ENCODE measurements around the gene OTUB2.

Gene OTUB2

DNA sequence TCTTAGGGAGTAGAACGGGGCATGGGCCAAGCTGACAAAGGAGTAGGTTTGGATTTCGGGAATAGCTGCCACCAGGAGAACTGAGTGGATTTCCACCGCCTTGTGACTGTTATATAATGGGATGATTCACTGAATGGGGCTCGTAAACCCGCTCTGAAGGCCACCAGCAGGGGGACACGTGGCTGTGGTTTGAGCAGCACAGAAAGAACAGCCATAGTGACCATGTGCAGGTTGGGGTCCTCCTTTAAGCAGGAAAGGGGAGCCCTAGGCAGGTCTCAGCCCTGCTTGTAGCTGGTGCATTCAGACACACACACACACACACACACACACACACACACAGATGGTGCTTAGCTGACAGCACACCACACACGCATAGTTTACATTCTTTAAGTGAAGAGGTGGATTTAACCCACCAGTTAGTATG is 41.1 kb upstream of the OTUB2 start:
- Histone ChIP-seq H3F3A (ENCODE audit: control insufficient read depth, insufficient read depth) (no peaks in the 10 kb centered on the region), H4K20me1 (ENCODE audit: control insufficient read depth, insufficient read depth, low read depth, low read length) (no peaks in the 10 kb centered on the region), H3K4me3 (ENCODE audit: low read length) (no peak overlapping the region), H3K27me3 (ENCODE audit: control insufficient read depth, low read length) (no peaks in the 10 kb centered on the region), H3K9me3 (ENCODE audit: control insufficient read depth, insufficient read depth, low read length) (no peaks in the 10 kb centered on the region), H3K4me1 (ENCODE audit: control insufficient read depth, low read length) (peaks cover 12% of the 10 kb centered on the region), H3K36me3 (ENCODE audit: control insufficient read depth, low read length) (no peaks in the 10 kb centered on the region), H3K27ac (ENCODE audit: low read depth, low read length) (no peak overlapping the region), H3K79me2 (ENCODE audit: control insufficient read depth, low read length) (no peaks in the 10 kb centered on the region), H3K4me2 (ENCODE audit: low read length) (no peak overlapping the region), H3K9me2 (replicated peaks; ENCODE audit: control insufficient read depth, low read length) (no peaks in the 10 kb centered on the region)
- no peak for TF ChIP-seq EZH2phosphoT487 (IDR thresholded peaks at IDR 0.05; ENCODE audit: borderline replicate concordance, low read length)
- TF ChIP-seq, protein P1, sequence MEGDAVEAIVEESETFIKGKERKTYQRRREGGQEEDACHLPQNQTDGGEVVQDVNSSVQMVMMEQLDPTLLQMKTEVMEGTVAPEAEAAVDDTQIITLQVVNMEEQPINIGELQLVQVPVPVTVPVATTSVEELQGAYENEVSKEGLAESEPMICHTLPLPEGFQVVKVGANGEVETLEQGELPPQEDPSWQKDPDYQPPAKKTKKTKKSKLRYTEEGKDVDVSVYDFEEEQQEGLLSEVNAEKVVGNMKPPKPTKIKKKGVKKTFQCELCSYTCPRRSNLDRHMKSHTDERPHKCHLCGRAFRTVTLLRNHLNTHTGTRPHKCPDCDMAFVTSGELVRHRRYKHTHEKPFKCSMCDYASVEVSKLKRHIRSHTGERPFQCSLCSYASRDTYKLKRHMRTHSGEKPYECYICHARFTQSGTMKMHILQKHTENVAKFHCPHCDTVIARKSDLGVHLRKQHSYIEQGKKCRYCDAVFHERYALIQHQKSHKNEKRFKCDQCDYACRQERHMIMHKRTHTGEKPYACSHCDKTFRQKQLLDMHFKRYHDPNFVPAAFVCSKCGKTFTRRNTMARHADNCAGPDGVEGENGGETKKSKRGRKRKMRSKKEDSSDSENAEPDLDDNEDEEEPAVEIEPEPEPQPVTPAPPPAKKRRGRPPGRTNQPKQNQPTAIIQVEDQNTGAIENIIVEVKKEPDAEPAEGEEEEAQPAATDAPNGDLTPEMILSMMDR (IDR thresholded peaks at IDR 0.05; ENCODE audit: low read depth, low read length, poor library complexity, severe bottlenecking), result peak; percentile 45

DNA sequence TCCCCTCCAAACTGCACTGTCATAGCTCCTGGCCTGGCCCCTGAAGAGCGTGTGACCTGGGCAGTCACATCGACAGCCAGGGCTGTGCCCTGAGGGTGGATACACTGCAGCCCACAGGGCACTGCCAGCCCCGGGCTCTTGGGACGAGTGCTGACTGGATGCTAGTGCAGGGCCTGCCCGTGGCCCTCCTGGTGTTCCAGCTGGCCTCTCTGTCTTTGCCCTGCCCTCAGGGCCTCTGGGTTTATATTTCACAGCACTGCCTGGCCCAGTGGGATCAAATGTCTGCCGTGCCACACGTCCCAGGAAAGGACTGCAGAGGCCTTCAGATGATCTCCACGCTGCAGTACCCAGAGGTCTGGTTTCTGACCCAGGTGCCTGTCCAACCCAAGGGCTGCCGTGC is 39.2 kb upstream of the OTUB2 start:
- Histone ChIP-seq H3K27ac (ENCODE audit: low read depth, low read length) (no peak overlapping the region), H3F3A (ENCODE audit: control insufficient read depth, insufficient read depth) (no peaks in the 10 kb centered on the region), H3K9me3 (ENCODE audit: control insufficient read depth, insufficient read depth, low read length) (no peaks in the 10 kb centered on the region), H3K27me3 (ENCODE audit: control insufficient read depth, low read length) (no peaks in the 10 kb centered on the region), H3K4me1 (ENCODE audit: control insufficient read depth, low read length) (peaks cover 13% of the 10 kb centered on the region), H3K4me3 (ENCODE audit: low read length) (no peak overlapping the region), H4K20me1 (ENCODE audit: control insufficient read depth, insufficient read depth, low read depth, low read length) (no peaks in the 10 kb centered on the region), H3K4me2 (ENCODE audit: low read length) (no peak overlapping the region), H3K36me3 (ENCODE audit: control insufficient read depth, low read length) (no peaks in the 10 kb centered on the region), H3K79me2 (ENCODE audit: control insufficient read depth, low read length) (no peaks in the 10 kb centered on the region), H3K9me2 (replicated peaks; ENCODE audit: control insufficient read depth, low read length) (no peaks in the 10 kb centered on the region)
- TF ChIP-seq EZH2phosphoT487 (IDR thresholded peaks at IDR 0.05; ENCODE audit: borderline replicate concordance, low read length), result no peak
- TF ChIP-seq, protein P1 (IDR thresholded peaks at IDR 0.05; ENCODE audit: low read depth, low read length, poor library complexity, severe bottlenecking), result no peak

DNA sequence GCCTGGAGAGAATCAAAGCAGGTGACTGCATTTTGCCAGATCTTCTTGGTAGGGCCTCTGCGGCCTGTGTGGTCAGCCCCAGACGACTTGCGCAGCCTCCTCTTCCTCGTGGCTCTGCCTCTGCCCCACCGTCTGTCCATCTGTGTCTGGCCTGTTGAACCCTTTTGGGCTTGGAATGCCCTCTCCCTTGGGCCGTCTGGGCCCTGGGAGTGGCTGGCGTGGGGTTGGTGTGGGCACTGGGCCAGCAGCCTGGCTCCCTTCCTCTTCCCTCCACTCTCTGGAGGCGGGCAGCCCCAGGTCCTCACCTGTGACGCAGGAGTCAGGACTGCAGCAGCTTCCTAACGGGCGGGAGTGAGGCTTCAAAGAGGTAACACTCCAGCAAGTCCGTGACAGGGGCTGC is 38.8 kb upstream of the OTUB2 start:
- Histone ChIP-seq H3F3A (ENCODE audit: control insufficient read depth, insufficient read depth) (no peaks in the 10 kb centered on the region), H3K4me2 (ENCODE audit: low read length) (no peak overlapping the region), H4K20me1 (ENCODE audit: control insufficient read depth, insufficient read depth, low read depth, low read length) (no peaks in the 10 kb centered on the region), H3K27me3 (ENCODE audit: control insufficient read depth, low read length) (no peaks in the 10 kb centered on the region), H3K79me2 (ENCODE audit: control insufficient read depth, low read length) (no peaks in the 10 kb centered on the region), H3K27ac (ENCODE audit: low read depth, low read length) (no peak overlapping the region), H3K9me3 (ENCODE audit: control insufficient read depth, insufficient read depth, low read length) (no peaks in the 10 kb centered on the region), H3K9me2 (replicated peaks; ENCODE audit: control insufficient read depth, low read length) (no peaks in the 10 kb centered on the region), H3K36me3 (ENCODE audit: control insufficient read depth, low read length) (no peaks in the 10 kb centered on the region), H3K4me3 (ENCODE audit: low read length) (no peak overlapping the region), H3K4me1 (ENCODE audit: control insufficient read depth, low read length) (peaks cover 13% of the 10 kb centered on the region)
- TF ChIP-seq, protein P1 (IDR thresholded peaks at IDR 0.05; ENCODE audit: low read depth, low read length, poor library complexity, severe bottlenecking), result no peak
- TF ChIP-seq EZH2phosphoT487 (IDR thresholded peaks at IDR 0.05; ENCODE audit: borderline replicate concordance, low read length), result no peak
